Measurements from ENCODE around the gene DBI.

DBI gene

GRCh38 chr2:119327431-119327830 lies 39.3 kb upstream of the DBI start:
- TF ChIP-seq CTCF (IDR thresholded peaks at IDR 0.05; ENCODE audit: extremely low read depth, insufficient read depth, missing control alignments), result no peak
- in situ Hi-C loops (cut with MboI; ENCODE audit: low pct_unique_long_range_greater_than_20kb, low sequenced_read_pairs, unreplicated experiment), result no loop called here
- DNase-seq (ENCODE audit: low spot score), result no peak

- in situ Hi-C loops (cut with MboI; ENCODE audit: low pct_unique_long_range_greater_than_20kb, low sequenced_read_pairs, unreplicated experiment), result no loop called here
- TF ChIP-seq CTCF (IDR thresholded peaks at IDR 0.05; ENCODE audit: extremely low read depth, insufficient read depth, missing control alignments), result no peak
- DNase-seq (ENCODE audit: low spot score), result no peak
These were observed 33.8 kb upstream of the DBI start for GRCh38 chr2:119332953-119333352.

- DNase-seq (ENCODE audit: low spot score), result no peak
- TF ChIP-seq CTCF (IDR thresholded peaks at IDR 0.05; ENCODE audit: extremely low read depth, insufficient read depth, missing control alignments), result no peak
- in situ Hi-C loops (cut with MboI; ENCODE audit: low pct_unique_long_range_greater_than_20kb, low sequenced_read_pairs, unreplicated experiment), result no loop called here
These were observed 33.4 kb upstream of the DBI start for GRCh38 chr2:119333360-119333759.

GRCh38 chr2:119333833-119334232 lies 32.9 kb upstream of the DBI start:
- in situ Hi-C loops (cut with MboI; ENCODE audit: low pct_unique_long_range_greater_than_20kb, low sequenced_read_pairs, unreplicated experiment), result no loop called here
- no peak for DNase-seq (ENCODE audit: low spot score)
- TF ChIP-seq CTCF (IDR thresholded peaks at IDR 0.05; ENCODE audit: extremely low read depth, insufficient read depth, missing control alignments), result no peak

GRCh38 chr2:119337749-119338148 lies 29.0 kb upstream of the DBI start:
- in situ Hi-C loops (cut with MboI; ENCODE audit: low pct_unique_long_range_greater_than_20kb, low sequenced_read_pairs, unreplicated experiment), result no loop called here
- DNase-seq (ENCODE audit: low spot score), result no peak
- TF ChIP-seq CTCF (IDR thresholded peaks at IDR 0.05; ENCODE audit: extremely low read depth, insufficient read depth, missing control alignments), result no peak

- DNase-seq (ENCODE audit: low spot score), result no peak
- no peak for TF ChIP-seq CTCF (IDR thresholded peaks at IDR 0.05; ENCODE audit: extremely low read depth, insufficient read depth, missing control alignments)
- in situ Hi-C loops (cut with MboI; ENCODE audit: low pct_unique_long_range_greater_than_20kb, low sequenced_read_pairs, unreplicated experiment), result no loop called here
These were observed 28.5 kb upstream of the DBI start for GRCh38 chr2:119338272-119338671.

Data from GM13977 (cell line).